Muscle layer of duodenum (tissue), 2 donors: ENCODE measurements around the gene CALY.
A peak's percentile ranks its signal among the peaks of the same experiment; 100 is the strongest.
"Not testable (repeated sequence)": the region's sequence is repeated elsewhere in the genome, so short reads cannot be mapped to it uniquely, and the experiment has no call there.

Source experiments
- H3K27ac ChIP-seq: one replicate; pipeline ENCODE4 v1.7.0; 2013; ENCODE audit warnings: mild to moderate bottlenecking, low read length
- H3K27me3 ChIP-seq: one replicate; pipeline ENCODE4 v1.7.0; 2013; ENCODE audit warnings: low read depth, mild to moderate bottlenecking, control low read depth, low read length
- H3K36me3 ChIP-seq, 2 donors: one replicate each; pipeline ENCODE4 v1.7.0; 2013; ENCODE audit warnings: low read length in 2 of 2, control low read depth in 1 of 2, mild to moderate bottlenecking in 1 of 2; ENCODE audit not compliant: insufficient read depth in 2 of 2, control insufficient read depth in 1 of 2
- H3K4me1 ChIP-seq, 2 donors: one replicate each; pipeline ENCODE4 v1.7.0; 2013; ENCODE audit warnings: low read length in 2 of 2, mild to moderate bottlenecking in 2 of 2, control low read depth in 1 of 2, moderate library complexity in 1 of 2; ENCODE audit not compliant: insufficient read depth in 2 of 2, control insufficient read depth in 1 of 2
- H3K4me3 ChIP-seq, 2 donors: one replicate each; pipeline ENCODE4 v1.7.0; 2013; ENCODE audit warnings: low read length in 2 of 2, low read depth in 1 of 2, mild to moderate bottlenecking in 1 of 2
- H3K9me3 ChIP-seq, 2 donors: one replicate each; pipeline ENCODE4 v1.7.0; 2013; ENCODE audit warnings: low read length in 2 of 2, control low read depth in 1 of 2, mild to moderate bottlenecking in 1 of 2; ENCODE audit not compliant: control insufficient read depth in 1 of 2
- donor health status: healthy.

Gene CALY

GRCh38 chr10:133377025-133377817 lies 40.5 kb upstream of the CALY start:
- Histone ChIP-seq H3K27me3 (no peaks in the 10 kb centered on the region), H3K4me3 (peak overlapping the region in 1 of 2 donors; percentile 91), H3K36me3 (no peaks in the 10 kb centered on the region), H3K27ac (no peak overlapping the region), H3K9me3 (no peaks in the 10 kb centered on the region), H3K4me1 (peaks cover 0 to 26% of the 10 kb centered on the region in 2 donors)

GRCh38 chr10:133376183-133376582 lies 39.5 kb upstream of the CALY start:
- not testable (repeated sequence) for H3K27ac ChIP-seq, H3K4me3 ChIP-seq, H3K36me3 ChIP-seq, H3K9me3 ChIP-seq, H3K27me3 ChIP-seq
- peaks cover 0 to 32% of the 10 kb centered on the region in 2 donors for H3K4me1 ChIP-seq

GRCh38 chr10:133375357-133376115 lies 38.8 kb upstream of the CALY start:
- Histone ChIP-seq H3K4me1 (peaks cover 0 to 32% of the 10 kb centered on the region in 2 donors), H3K27me3 (no peaks in the 10 kb centered on the region), H3K9me3 (no peaks in the 10 kb centered on the region), H3K27ac (no peak overlapping the region), H3K4me3 (no peak overlapping the region), H3K36me3 (peaks cover 1 to 4% of the 10 kb centered on the region in 2 donors)

- Histone ChIP-seq H3K4me1 (peaks cover 0 to 22% of the 10 kb centered on the region in 2 donors), H3K27ac (peak within 1 kb of the TSS; percentile 63), H3K36me3 (peaks cover 20 to 25% of the 10 kb centered on the region in 2 donors), H3K9me3 (no peaks in the 10 kb centered on the region), H3K27me3 (no peaks in the 10 kb centered on the region), H3K4me3 (peak within 1 kb of the TSS; percentile 37 to 63)
Observed at GRCh38 chr10:133373174-133374090, 36.7 kb upstream of the CALY start, which contains the start of gene ECHS1. TSS of gene ECHS1 (minus strand) at chr10:133373354. CDS start at chr10:133373333, 21 bp downstream.

- H3K4me3 ChIP-seq: peak overlapping the region in 1 of 2 donors; percentile 46
- no peak overlapping the region for H3K27ac ChIP-seq
- no peaks in the 10 kb centered on the region for H3K27me3 ChIP-seq
- H3K36me3 ChIP-seq: peaks cover 25 to 30% of the 10 kb centered on the region in 2 donors
- no peaks in the 10 kb centered on the region for H3K9me3 ChIP-seq
- H3K4me1 ChIP-seq: peaks cover 0 to 15% of the 10 kb centered on the region in 2 donors
Observed at GRCh38 chr10:133372507-133372906, 35.8 kb upstream of the CALY start.

- H3K4me1 ChIP-seq: peaks cover 0 to 15% of the 10 kb centered on the region in 2 donors
- H3K27ac ChIP-seq: no peak overlapping the region
- peaks cover 39 to 48% of the 10 kb centered on the region in 2 donors for H3K36me3 ChIP-seq
- no peaks in the 10 kb centered on the region for H3K9me3 ChIP-seq
- no peaks in the 10 kb centered on the region for H3K27me3 ChIP-seq
- H3K4me3 ChIP-seq: no peak overlapping the region
Observed at GRCh38 chr10:133370030-133370786, 33.5 kb upstream of the CALY start.

- H3K36me3 ChIP-seq: peaks cover 48 to 68% of the 10 kb centered on the region in 2 donors
- H3K4me3 ChIP-seq: no peak overlapping the region
- no peaks in the 10 kb centered on the region for H3K9me3 ChIP-seq
- H3K27ac ChIP-seq: no peak overlapping the region
- H3K4me1 ChIP-seq: peaks cover 0 to 9% of the 10 kb centered on the region in 2 donors
- H3K27me3 ChIP-seq: no peaks in the 10 kb centered on the region
Observed at GRCh38 chr10:133368153-133368552, 31.5 kb upstream of the CALY start.

GRCh38 chr10:133367461-133367860 lies 30.8 kb upstream of the CALY start:
- peaks cover 50 to 75% of the 10 kb centered on the region in 2 donors for H3K36me3 ChIP-seq
- not testable (repeated sequence) for H3K27ac ChIP-seq, H3K9me3 ChIP-seq, H3K27me3 ChIP-seq, H3K4me1 ChIP-seq, H3K4me3 ChIP-seq

GRCh38 chr10:133366751-133367150 lies 30.1 kb upstream of the CALY start:
- Histone ChIP-seq H3K4me1 (peaks cover 0 to under 1% of the 10 kb centered on the region in 2 donors), H3K9me3 (no peaks in the 10 kb centered on the region), H3K4me3 (no peak overlapping the region), H3K27me3 (no peaks in the 10 kb centered on the region), H3K27ac (no peak overlapping the region), H3K36me3 (peaks cover 55 to 82% of the 10 kb centered on the region in 2 donors)

GRCh38 chr10:133366130-133366478 lies 29.4 kb upstream of the CALY start:
- H3K9me3 ChIP-seq: no peaks in the 10 kb centered on the region
- no peak overlapping the region for H3K4me3 ChIP-seq
- no peak overlapping the region for H3K27ac ChIP-seq
- peaks cover 55 to 84% of the 10 kb centered on the region in 2 donors for H3K36me3 ChIP-seq
- no peaks in the 10 kb centered on the region for H3K27me3 ChIP-seq
- no peaks in the 10 kb centered on the region for H3K4me1 ChIP-seq
